GM19438 (cell line): ENCODE data around the gene GET4.

Source experiments
- ATAC-seq: cut with Tn5 transposase; IDR thresholded peaks from one replicate; pipeline ENCODE4 v1.9.1; 2021; ENCODE audit warnings: low read depth; ENCODE audit not compliant: unreplicated experiment

Gene GET4, protein sequence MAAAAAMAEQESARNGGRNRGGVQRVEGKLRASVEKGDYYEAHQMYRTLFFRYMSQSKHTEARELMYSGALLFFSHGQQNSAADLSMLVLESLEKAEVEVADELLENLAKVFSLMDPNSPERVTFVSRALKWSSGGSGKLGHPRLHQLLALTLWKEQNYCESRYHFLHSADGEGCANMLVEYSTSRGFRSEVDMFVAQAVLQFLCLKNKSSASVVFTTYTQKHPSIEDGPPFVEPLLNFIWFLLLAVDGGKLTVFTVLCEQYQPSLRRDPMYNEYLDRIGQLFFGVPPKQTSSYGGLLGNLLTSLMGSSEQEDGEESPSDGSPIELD

DNA sequence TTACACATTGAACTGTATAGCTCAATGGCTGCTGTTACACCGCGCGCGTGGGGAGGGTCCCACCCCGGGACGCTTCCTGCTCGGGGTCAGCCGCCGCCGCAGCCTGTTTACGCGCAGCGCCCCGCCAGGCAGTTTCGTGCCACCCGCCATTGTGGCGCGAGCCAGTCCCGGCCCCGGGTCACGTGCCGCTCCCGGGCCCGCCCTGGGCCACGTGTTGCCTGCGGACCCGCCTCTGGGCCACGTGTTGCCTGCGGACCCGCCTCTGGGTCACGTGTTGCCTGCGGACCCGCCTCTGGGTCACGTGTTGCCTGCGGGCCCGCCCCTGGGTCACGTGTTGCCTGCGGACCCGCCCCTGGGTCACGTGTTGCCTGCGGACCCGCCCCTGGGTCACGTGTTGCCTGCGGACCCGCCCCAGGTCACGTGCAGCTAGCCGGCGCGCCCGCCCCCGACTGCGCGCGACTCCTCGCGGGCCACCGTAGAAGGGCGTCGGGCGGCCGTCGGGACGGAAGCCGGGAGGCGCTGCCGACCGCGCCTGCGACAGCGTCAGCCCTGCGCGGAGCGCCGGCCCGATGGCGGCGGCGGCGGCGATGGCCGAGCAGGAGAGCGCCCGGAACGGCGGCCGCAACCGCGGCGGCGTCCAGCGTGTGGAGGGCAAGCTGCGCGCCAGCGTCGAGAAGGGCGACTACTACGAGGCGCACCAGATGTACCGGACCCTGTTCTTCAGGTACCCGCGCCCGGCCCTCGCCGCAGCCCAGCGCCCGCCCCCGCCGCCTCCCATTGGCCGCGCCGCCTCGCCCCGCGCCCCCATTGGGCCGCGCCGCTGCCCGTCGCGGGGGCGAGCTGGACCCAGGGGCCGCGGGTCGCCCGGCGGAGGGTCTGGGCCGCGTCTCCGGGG, at the start of gene GET4:
Gene GET4, plus strand, starts transcription at position 478 of the 895 bp plus-strand sequence. Its CDS starts 92 bp downstream, at position 570.
- ATAC-seq: peak; percentile 73

DNA sequence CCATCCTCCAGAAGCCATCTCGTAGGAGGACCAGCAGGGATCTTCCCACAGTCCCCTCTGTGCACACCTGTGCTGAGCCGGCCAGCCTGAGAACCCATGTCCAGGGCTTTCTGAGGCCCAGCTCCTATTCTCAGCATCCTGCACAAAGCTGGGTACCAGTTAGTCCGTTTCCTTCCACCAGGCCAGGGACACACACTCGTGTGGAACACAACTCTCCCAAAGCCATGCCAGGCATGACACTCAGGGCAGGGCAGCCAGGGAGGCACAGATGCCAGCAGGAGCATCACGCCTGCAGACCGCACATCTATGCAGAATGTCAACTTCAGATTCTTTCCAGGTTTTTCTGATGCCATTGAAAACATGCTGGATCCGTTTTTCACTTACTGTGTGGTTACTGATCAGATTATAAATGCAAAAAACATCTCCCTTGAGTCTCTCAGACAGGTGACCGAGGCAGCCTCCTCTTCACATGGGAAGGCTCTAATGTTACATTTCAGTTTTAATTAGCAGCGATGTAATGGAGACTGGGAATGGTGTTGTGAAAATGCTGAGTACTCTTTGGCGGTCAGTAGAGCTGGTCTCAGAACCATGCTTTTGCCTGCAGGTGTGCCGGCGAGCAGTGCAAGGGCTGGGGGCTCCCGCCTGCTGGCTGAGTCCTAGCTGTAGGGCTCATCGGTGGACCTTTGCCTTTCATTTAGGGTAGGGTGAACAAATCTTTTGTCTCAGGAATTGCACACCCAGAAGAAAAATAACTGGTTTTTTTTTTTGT, 47.4 kb upstream of the GET4 start:
- ATAC-seq: no peak

DNA sequence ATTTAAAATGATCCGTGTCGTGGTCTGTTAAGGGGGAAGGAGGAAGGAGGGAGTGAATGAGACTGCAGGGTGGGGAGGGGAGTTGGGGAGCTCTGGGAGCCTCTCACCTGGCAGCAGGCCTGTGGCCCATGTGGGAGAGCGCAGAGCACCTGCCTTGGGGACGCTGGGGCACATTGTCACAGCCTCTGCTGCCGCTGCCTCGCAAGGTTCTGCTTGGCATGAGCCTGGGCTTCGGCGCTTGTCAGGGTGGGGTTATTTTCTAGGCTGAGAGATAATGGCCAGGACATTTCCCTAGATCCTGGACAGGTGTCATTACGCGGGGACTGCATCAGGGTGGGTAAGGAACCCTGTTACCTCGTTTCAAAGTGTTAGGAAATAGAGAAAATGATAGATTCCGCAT, 46.3 kb upstream of the GET4 start:
- no peak for ATAC-seq

DNA sequence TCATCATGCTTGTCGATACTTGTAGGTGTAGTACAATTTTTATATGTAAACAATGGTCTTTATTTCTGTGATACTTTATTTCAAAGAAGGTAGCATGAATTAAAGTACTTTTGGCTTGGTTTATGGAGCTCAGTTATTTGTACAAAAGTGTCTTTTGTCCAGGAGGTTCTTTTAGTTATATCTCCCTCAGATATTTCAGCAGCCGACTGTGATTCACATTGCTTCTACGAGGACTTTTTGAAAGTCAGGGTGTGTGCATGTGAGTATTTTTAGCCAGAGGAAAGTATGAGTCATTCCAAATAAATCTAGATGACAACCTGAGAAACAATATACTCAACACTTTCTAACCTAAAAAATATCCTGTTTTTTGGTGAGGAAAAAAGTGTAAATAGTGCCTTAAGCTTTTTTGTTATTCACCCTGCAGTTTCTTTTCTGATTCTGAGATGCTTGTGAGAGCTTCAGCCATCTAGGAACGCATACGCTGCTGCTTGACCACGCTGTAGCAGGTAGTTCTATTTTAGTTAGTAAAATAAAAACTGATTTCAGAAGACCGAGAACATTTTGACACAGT, 44.7 kb upstream of the GET4 start:
- ATAC-seq: peak; percentile 61

DNA sequence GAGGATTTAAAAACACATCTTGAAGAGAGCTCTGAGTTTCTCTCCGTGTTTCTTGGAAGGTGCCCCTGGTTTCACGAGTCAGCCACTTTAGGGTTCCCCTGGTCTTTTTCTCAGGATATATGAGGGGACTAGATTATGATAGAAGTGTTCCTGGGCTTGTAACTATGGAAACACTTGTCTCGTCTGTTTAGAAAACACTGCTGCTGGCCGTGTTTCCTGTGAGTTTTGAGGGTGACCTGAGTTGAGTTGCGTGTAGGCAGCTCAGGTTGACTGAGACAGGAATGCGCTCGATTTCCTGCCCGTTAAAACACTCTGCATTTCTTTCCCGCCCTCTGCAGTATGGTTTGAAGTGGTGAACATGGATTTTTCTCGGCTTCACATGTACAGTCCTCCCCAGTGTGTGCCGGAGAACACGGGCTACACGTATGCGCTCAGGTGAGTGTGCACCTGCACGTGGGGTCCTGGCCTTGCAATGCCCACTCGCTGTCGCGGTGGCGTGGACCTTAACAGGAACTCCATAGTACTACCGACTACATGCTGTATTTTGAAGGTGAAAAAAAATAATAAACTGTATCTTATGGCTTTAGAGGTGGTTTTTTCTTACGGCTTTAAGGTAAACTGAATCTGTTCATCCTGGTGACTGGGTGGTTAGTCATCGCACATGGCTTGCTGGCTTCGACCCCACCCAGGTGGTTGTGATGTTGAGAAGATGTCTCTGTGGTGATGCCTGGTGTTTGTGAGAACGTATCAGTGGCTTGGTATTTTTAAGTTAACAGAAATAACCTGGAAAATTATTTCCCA, 44.0 kb upstream of the GET4 start, which contains the start of gene SUN1:
Gene SUN1, plus strand, starts transcription at position 310 of the 801 bp plus-strand sequence. Its CDS starts 49 bp downstream, at position 359.
- peak; percentile 40 for ATAC-seq

DNA sequence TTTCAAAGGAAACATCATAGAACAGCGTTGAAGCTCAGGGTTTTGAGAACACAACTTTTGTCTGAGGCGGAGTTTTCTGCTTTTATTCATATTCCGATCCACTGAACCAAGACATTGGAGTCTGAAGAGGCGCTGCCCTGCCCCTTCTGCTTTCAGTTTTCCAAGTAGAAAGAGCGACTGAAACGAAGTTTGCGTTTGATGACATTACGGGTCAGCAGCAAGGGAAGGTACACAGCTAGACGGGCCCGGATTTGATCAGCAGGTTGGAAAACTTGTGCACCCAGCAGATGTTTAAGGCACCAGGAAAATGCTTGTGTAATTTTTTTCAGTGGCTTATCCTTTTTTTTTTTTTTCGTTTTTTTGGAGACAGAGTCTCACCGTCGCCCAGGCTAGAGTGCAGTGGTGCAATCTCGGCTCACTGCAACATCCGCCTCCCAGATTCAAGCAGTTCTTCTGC, 43.4 kb upstream of the GET4 start:
- ATAC-seq: no peak

DNA sequence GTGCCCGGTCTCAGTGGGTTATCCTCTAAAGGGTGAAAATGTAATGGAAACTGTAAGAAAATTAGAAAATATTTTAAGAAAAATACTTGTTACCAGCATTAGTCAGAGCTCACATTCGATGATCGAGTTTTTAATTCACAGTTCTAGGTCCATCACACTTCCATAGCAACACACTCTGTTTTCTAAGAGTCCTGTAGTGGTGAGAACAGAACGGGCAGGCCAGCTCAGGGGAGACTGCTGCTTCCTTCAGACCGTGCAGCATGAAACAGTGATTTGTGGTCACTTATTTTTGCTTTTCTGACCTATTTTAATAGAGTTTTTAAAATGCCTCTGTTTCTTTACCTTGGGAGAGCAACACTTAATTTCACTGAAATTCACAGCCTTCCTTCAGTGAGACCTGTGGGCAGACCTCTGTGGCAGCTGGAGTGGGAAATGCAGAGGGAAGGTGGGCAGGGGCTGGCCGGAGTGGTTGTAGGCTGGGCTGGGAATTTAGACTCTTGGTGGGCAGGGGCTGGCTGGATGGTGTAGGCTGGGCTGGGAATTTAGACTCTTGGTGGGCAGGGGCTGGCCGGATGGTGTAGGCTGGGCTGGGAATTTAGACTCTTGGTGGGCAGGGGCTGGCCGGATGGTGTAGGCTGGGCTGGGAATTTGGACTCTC, 42.6 kb upstream of the GET4 start:
- ATAC-seq: no peak

DNA sequence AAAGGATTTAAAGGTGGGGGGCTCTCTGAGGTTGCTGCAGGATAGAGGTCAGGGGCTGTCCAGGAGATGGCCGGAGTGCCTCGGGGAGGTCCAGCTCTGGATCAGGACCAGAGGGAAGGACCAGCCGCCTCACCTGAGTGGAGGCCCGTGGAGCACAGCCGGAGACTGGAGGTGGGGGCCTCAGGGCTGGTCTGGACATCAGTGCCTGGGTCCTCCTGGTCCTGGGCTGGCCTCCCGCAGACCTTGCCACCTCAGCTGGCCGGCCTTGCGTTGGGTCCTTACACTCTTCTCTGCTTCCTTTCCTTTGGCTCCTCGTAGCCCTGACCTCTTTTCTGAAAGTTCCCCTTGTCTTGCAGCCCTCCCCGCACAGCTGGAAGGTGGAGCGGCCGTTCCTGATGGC, 42.1 kb upstream of the GET4 start:
- no peak for ATAC-seq

DNA sequence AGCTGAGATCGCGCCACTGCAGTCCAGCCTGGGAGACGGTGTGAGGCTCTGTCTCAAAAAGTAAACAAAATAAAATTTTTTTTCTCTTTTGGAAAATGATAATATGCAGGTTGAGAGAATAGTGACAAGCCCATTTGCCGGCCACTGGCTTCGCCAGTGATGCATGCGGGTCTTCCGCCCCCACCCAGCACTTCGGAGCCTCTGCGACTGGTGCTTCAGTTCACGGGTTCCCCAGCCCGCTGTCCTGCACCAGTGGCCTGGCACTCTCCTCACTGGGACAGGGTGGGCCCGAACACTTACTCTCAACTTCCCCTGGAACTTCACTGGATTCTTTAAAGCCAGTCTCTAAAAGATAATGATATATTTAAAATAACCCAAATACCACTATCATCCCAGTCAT, 41.3 kb upstream of the GET4 start:
- no peak for ATAC-seq

DNA sequence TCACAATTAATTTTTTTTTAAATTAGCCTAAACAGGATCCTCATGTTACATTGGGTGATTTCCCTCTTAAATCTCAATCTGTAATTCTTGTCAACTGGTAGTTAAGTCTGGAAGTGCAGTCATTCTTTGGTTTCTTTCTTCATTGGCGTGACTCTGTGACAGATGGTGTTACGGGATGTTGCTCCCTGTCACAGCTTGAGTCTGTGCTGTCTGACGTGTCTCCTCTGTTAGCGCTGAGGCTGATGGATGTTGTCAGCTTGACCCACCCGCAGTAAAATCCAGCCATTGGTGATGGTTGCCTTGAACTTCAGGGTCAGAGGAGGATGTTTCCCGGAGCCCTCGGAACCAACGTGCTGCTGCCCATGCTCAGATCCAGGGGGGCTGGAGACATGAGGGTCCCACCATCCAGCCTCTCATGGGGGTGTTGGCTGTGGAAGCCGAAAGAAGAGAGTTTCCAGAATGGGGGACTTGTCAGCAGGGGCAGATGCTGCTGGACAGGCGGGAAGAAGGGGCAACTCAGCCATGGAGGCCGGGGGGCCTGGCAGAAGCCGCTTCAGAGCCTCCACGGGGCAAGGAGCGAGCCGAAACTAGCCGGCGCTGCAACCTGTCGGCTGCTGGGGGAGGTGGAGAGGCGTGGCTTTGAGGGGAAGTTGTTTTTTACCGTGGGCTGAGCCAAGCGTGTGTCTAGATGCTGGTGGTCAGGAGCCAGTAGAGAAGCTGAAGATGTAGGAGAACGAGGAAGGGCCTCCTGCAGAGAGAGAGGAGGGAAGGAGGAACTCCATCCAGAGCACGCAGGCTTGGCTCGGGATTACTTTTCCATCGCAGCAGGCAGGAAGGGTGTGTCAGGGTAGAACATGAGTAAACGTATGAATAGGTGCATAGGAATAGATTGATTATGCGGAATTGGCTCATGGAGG, 40.6 kb upstream of the GET4 start:
- ATAC-seq: no peak

DNA sequence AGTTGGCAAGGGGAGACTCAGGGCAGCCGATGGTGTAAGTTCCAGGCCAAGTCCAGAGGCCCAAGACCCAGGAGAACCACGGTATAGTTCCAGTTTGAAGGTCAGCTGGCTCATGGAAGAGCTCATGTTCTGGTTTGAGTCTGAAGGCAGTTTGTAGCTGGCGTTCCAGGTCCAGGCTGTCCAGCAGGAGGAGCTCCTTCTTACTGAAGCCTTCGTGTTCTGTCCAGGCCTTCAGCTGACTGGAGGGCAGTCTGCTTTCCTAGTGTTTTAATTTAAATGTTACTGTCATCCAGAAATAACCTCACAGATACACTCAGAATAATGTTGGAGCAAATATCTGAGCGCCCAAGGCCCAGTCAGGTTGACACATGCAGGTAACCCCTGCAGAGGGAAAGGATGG, 39.9 kb upstream of the GET4 start:
- no peak for ATAC-seq

DNA sequence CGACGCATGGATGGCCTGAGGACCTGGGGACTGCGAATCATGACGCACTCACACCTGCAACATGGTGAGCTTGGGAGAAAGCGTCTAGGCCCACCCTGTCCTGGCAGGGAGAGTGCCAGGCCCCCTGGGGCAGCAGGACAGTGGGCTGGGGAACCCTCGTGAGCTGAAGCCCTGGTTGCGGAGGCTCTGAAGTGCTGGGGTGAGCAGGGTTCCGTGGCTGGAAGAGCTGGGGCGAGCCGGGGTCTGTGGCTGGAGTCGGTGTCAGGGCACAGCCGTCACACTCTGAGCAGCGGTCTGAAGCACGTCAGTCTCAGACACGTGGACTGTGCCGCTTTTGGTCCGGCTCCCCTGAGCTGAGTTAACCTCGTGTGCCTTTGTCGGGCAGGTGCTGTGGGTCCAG, 39.4 kb upstream of the GET4 start:
- no peak for ATAC-seq

DNA sequence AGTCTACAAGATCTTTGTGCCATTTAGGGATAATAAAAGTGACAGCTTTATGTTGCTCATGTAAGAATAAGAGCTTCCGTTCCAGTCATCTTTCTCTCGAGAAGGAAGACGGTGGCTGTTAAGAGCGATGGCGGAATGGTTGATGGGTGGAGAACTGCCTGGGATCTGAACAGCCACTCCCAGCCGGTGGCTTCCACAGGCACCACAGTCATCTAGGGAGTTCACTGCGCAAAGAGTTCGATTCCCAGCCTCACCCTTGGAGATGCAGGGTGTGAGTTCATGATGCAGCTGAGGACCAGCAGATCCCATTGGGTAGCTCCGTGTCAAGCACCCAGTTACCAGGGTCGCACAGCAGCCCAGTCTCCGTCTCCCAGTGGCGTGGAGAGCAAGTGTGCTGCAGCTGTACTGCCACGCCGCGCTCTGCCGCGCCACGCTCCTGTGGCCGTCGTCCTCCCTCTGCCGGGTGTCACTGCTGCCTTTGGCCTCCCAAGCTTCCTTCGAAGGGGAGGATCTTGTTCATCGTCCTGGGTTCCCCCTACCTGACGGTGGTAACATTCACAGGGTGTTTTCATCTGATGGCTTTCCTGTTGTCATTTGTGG, 36.3 kb upstream of the GET4 start:
- no peak for ATAC-seq

DNA sequence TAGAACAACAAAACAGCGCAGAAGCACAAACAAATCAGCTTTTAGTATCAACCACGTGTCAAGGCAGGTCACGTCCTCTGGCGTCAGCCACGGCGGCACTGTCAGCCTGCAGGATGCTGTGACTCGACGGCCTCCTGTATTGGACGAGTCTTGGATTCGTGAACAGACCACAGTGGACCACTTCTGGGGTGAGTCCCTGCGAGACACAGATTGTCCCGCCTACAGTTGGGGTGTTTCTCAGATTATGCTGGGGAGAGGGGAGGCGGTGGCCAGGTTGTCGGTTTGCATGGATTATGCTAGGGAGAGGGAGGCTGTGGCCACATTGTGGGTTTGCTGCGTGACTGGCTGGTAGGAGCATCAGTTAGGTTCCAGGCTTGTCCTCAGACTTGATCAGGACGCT, 34.4 kb upstream of the GET4 start:
- no peak for ATAC-seq

DNA sequence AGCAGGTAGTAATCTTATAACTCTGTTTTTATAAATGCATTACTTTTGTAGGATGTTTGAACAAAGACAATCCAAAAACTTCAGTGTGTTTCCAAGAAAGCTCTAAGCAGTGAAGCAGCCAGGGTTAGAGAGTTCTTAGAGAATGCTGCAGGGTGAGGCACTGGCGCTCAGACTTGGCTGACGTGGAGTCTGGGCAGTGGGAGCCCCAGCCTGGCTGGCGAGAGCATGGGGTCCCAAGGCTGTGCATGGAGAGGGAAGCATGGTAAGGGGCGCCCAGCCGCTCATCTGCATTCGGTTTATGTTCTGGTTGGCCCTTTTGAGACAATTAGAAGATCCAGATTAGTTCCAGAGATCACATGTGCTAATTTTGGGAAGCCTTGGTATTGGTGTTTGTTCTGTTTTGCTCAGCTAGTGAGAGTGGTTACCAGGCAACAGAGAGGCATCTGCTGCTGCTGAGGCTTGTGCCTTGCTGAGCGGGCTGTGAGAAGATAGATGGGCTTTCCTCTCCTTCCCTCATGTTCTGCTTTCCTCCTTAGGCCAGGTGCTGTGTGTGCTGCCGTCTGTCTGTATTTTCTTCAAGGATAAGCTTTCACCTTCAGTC, 33.8 kb upstream of the GET4 start:
- ATAC-seq: no peak

DNA sequence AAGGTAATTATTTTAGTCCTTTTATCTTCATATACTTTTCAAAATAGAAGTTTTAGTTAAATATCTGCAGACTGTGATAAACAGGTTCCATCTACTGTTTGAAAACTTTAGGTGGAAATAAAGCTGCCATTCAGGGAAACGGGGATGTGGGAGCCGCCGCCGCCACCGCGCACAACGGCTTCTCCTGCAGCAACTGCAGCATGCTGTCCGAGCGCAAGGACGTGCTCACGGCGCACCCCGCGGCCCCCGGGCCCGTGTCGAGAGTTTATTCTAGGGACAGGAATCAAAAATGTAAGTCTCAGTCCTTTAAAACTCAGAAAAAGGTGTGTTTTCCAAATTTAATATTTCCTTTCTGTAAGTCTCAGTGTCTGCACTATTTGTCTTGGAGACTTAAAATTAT, 33.1 kb upstream of the GET4 start:
- no peak for ATAC-seq

DNA sequence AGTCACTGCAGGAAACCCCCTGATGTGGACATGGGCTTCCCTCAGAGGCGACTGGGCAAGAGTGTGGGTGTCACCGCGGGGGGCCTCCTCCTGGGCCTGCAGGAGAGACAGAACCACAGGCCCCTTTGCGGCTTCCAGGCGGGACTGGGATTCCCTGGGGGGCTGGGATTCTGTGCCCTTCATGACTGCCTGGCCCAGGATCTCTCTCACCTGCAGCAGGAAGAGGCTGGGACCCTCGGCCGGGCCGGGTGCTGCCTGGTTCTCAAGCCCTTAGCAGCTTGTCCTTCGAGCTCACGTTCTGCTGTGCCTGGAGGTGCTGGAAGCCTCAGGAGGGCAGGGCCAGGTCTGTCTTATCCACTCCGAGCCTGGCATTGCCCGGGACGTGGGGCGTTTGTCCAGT, 32.3 kb upstream of the GET4 start:
- ATAC-seq: no peak
